ENCODE results near the gene PROSER2.
"Not testable (repeated sequence)": the region's sequence is repeated elsewhere in the genome, so short reads cannot be mapped to it uniquely, and the experiment has no call there.

Gene PROSER2

DNA sequence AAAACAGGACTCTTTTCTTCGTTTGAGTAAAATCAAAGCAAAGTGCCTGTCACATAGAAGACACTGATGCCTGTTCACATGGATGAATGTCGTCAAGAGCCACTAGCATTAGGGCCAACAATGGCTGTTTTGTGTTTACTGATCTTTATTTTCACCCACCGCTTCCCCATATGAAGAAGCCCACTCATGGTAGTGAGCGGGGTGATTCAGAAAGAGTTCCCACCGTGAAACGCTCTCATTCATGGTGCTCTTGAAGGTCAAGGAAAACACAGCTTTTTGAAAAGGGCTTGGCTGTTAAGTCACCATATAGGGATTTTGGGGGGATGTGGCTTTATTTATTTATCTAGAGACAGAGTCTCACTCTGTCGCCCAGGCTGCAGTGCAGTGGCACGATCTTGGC lies 12.5 kb downstream of the PROSER2 start:
- no peak for DNase-seq (ENCODE audit: low read depth)

DNA sequence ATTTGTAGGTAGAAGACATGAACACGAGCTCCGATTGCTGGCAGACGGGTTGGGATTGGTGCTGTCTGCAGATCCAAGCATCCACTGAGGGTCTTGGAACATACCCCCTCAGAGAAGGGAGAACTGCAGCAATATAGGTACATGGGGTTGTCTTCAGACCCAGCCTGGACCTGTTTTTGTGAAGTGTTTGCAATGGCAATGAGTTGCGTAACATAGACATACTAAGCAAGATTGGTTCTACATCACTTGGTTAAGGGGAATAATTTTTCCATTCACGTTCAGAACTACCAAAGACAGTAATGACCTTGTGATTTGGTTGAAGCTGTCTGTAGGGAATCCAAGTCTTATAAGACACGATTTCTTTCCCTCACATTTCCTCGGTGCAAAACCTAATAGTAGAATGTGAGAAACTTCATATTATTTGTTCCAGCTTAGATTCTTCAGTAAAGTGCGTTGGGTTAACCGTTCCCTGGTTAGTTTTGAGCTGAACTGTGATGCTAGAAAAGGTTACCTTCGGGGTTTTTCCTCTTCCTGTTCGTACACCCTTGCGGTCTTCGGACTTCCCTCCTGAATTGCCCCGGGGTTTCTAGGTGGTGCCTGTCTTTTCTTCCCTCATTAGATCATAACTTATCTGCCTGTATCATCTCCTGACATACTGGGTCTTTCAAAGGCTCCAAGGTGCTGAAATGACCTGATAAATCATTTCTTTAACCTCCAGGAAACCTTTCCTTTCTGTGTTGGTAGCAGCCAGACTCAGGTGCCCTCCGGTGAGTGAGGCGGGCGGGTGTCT lies 14.4 kb downstream of the PROSER2 start:
- DNase-seq (ENCODE audit: low read depth): no peak

DNA sequence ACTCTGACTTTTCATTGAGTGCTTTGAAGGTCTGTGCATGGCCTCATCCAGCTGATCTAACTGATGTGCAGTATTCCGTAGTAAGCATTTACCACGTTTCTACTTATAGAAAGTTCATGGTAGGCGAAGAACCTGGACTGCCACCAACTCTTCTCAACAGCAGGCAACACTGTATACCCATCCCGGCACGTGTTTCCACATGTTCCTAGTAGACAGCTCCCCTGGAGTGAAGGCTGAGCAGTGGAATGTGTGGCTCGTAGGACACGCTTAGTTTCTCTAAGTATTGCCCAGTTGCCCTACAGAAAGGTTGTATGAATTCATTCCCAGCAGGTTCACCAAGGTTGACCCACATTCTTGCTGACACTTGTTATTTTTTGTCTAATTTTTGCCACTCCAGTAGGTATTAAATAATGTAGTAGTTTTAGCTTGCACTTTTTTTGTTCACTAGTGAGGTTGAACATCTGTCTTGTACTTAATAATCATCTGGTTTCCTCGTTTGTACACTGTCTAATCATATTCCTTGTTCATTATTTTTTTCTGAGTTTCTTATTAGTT lies 15.2 kb downstream of the PROSER2 start:
- DNase-seq (ENCODE audit: low read depth): no peak

DNA sequence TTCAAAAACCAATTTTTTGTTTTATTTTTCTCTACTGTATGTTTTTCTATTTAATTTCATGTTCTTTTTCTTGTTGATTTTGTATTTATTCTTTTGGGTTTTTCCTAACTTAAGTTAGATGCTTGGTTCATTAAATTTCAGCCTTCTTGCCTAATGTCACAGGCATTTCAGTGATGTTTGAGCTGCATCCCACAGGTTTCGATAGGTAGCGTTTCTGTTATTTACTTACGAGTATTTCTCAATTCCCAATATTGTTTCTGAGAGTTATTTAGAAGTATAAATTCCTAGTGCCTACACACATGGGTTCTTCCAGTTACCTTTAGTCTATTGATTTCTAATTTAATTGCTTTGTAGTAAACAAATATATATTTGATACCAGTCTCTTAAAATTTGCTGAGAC lies 18.2 kb downstream of the PROSER2 start:
- no peak for DNase-seq (ENCODE audit: low read depth)

DNA sequence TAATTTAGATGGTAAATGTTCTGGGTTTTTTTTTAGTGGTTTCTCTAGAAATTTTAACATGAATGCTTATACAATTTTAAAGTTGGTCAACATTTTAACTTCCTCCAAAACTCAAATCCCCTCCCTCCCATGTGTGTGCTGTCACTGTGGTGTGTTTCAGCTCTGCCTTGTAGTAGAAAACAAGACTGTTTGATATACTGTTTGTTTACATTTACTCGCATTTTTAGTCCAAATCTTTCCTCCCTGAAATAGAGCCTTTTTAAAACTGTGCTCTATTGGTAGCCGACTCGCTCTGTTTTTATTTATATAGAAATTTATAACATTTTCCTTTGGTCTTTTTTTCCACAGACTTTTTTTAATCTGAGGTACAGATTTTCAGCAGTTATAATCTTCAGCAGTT lies 19.3 kb downstream of the PROSER2 start:
- no peak for DNase-seq (ENCODE audit: low read depth)

DNA sequence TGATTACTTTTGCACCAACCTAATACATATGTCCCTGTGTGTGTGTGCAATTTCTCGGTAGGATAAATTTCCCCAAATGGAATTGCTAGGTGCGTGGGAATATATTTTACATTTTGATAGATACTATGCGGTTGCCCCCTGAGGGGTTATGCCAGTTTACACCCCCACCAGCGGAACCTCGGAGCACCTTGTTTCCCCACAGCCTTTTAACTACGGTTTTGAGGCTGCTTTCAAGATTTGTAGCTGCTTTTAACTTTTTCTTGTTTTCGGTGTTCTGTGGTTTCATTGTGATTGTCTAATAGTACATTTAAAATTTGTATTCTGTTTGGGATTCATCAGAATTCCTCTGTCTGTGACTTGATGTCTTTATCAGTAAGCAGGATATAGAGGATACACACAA lies 22.0 kb downstream of the PROSER2 start:
- no peak for DNase-seq (ENCODE audit: low read depth)

DNA sequence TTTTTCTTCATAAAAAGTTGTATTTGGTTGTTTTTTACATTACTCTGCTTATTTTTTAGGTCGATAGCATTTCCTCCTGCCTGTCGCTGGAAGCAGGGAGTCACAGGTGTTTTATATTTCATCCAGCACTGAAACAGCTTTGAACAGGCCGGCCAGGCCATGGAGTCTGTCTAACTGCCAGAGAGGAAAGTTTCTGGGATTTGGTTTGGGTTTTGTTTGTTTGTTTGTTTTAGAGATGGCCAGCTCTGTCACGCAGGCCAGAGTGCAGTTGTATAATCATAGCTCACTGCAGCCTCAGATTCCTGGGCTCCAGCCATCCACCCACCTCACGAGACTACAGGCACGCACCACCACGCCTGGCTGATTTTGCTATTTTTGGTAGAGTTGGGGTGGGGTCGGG lies 23.4 kb downstream of the PROSER2 start:
- no peak for DNase-seq (ENCODE audit: low read depth)

DNA sequence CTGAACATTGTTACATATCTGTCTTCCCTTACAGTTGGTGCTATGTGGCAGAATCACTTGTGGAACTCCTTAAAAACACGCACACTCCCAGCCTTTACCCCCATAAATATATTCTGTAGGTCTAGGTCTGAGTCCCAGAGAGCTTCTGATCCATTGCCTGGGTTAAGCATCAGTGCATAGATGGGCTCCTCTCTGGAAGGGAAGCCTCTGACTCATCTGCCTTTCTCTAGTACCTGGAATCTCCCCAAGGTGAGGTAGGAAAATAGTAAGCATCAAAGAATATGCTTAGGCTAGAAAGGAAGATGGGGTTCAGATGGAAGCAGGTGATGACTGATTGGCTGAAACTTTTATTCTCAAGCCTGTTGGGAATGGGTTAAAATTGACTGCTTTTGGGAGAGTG lies 26.1 kb downstream of the PROSER2 start:
- no peak for DNase-seq (ENCODE audit: low read depth)

DNA sequence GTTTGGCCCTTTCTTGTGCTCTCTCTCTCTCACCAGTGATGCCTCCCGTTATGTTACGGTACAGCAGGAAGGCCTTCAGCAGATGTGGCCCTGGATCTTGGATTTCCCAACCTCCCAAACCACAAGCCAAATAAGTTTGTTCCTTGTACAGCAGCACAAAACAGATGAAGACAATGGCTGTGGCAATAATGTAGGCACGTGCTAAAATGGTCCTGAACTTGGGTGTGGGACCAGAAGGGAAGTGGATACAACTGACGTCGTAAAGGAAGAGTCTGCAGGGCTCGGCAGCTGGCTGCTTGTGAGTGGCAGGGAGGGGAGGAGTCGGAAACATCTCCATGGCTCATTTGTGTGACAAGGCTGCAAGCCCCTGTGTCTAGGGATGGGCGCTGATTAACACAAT lies 26.8 kb downstream of the PROSER2 start:
- DNase-seq (ENCODE audit: low read depth): no peak

DNA sequence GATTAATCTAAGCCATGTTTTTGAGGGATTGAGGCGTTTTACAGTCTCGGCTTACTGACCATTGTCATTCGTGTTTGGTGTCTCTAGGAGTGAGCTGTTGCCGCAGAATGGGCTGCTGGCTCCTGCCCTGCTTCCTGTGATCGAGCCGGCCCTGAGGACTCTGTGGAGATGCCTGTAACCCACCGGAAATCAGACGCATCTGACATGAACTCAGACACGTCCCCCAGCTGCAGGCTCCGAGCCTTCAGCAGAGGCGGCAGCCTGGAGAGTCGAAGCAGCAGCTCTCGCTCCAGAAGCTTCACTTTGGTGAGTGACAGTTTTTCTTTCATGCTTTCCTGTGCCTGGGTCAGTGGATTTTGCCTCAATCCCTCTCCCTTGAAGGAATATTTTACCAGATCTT lies 28.8 kb downstream of the PROSER2 start:
- no peak for DNase-seq (ENCODE audit: low read depth)

DNA sequence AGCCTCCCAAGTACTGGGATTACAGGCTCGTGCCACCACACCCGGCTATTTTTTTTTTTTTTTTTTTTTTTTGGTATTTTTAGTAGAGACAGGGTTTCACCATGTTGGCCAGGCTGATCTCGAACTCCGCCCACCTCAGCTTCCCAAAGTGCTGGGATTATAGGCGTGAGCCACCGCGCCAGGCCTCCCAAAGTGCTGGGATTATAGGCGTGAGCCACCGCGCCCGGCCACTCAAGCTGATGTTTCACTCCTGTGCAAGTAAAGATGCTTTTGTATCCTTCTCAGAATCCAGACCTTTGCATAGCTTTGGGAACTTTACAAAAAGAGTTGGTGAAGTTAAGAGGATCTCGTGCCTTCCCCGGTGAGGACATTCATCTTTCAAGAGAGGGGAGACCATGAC lies 29.5 kb downstream of the PROSER2 start:
- not testable (repeated sequence) for DNase-seq (ENCODE audit: low read depth)

DNA sequence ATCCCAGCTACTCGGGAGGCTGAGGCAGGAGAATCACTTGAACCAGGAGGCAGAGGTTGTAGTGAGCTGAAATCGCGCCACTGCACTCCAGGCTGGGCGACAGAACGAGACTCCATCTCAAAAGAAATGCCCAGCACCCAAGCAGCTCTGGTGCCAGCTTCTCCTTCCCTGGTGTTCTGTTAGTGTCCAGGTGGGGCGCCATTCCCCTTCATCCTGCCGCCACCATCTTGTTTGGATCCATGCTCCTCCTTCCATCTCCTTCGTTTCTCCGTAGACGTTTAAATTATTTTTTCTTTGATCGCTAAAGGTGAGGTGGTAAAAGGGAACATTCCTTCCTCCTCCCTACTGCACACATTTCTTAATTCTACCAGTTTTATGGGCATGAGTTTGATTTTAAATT lies 30.3 kb downstream of the PROSER2 start:
- DNase-seq (ENCODE audit: low read depth): peak; percentile 10

DNA sequence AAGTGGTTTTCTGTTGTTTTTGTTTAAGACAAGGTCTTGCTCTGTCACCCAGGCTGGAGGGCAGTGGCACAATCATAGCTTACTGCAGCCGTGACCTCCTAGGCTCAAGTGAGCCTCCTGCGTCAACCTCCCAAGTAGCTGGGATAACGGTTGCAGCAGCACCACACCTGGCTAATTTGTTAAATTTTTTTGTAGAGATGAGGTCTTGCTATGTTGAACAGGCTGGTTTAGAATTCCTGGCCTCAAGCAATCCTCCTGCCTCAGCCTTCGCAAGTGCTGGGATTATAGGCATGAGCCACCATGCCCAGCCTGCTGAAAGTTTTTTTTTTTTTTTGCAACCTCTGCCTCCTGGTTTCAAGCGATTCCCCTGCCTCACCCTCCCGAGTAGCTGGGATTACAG lies 31.1 kb downstream of the PROSER2 start:
- no peak for DNase-seq (ENCODE audit: low read depth)

DNA sequence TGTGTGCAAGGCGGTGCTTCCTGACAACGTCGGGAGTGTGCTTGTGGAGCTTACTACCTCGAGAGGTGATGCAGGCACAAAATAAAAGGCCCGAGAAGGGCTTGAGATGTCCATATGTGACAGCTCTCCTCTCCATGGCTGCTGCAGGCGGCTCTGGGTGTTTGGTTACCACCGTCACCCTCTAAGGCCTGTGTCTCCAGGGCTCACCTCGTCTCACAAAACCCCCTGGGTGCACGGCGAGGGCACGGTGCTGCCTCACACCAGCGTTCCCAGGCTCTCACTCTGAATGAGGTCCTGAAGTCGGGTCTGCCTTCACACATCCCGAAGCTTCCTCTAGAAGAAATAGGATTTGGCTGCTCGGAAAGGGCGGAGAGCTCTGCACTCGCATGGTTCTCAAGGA lies 32.9 kb downstream of the PROSER2 start:
- no peak for DNase-seq (ENCODE audit: low read depth)

DNA sequence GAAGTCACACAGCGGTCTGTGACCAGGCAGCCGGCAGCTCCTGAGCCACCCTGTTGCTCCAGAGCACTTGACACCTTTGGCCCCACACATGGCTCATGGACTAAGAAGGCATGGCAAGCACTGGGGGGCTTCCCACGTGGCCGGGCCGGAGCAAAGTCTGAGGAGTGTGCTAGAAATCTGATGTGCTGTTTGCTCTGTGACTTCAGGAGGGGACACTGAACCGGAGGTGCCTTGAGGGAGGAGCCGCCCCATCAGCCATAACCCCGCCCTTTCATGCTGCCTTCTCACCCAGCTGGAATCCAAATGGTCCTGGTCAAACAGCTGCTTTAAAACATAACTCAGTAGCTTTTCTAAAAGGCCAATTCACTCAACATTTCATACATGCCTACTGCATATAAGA lies 33.5 kb downstream of the PROSER2 start:
- DNase-seq (ENCODE audit: low read depth): peak; percentile 30

DNA sequence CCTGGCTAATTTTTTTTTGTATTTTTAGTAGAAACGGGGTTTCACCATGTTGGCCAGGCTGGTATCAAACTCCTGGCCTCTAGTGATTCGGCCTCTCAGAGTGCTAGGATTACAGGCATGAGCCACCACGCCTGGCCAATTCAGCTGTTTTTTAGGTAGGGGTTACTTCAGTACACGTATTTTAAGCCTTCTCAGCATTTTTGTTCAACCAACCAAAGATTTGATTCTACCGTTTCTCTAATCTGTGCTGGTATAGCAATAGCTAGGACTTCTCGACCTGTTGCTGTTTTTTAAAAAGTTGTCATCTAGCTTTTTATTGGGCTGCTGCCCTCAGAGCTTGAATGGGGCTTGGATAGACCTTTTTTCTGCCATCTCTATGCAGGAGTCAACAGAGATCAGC lies 34.9 kb downstream of the PROSER2 start:
- no peak for DNase-seq (ENCODE audit: low read depth)

DNA sequence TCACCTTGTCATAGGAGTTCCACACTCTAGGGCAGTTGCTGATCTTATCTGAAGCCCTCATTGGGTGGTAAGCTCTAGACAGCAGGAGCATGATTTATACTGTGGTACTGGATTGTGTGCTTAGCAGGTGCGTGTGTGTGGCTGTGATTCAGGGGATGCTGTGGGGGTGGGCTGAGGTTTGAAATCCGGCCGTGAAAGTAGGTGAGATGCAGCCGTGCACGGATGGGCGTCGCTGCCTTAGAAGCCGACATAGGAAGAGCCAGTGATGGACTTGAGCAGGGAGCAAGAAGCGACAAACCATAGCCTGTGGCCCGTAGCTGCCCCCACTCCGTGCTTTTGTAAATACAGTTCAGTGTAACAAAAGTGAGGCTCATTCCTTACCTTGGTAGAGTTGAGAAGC lies 38.2 kb downstream of the PROSER2 start:
- DNase-seq (ENCODE audit: low read depth): no peak

DNA sequence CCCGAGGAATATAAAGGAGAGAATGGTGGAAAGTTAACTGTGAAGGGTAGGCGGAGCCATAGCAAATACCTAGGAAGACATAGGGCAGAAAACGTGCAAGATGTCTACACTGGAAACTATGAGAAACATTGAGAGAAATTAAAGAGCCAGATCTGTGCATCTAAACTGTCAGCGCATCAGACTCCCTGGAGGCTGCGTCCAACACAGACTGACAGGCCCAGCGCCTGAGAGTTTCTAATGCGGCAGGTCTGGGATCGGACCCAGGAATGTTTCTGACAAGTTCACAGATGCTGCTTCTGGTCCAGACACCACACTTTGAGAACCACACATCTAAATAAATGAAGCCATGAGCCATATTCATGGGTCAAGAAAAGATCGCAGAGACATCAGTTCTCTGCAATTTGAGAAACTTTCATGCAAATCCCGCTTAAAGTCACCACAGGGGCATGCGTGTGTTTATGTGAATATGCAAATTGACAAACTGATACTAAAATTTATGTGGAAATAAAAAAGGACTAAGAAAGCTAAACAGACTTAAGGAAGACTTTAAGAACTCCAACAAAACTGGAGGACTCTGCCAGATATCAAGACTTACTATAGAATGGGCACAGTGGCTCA lies 38.8 kb downstream of the PROSER2 start:
- DNase-seq (ENCODE audit: low read depth): no peak

DNA sequence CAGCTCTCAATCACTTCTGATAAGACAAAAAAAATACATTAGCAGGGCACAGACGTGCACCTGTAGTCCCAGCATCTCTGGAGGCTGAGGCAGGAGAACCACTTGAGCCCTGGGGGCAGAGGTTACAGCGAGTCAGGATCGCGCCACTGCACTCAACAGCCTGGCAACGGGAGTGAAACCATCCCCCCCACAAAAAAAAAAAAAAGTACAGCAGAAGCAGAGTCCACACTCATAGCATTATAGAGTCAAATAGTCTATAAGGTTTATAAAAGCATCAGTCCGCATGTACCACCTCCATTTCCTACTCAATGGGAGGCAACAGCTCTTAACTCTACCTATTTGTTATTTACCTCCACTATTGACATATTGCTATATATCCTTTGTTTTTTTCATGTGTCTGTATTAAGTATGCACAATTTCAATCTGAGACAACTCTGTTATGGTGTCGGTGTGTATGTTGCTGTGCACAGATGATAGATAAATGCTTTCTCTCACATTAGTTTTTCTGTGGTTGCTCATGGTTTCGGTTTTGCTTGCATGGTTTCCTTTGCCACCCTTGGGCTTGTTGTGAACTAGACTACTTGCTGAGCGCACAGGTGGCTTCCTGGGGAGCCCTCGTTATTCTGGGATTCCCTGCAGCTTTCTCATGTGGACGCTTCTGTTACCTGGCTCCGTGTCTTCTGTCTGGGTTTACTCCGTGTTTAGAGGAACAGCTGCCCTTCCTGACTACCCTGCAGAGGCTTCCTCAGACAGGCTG lies 40.4 kb downstream of the PROSER2 start:
- no peak for DNase-seq (ENCODE audit: low read depth)

DNA sequence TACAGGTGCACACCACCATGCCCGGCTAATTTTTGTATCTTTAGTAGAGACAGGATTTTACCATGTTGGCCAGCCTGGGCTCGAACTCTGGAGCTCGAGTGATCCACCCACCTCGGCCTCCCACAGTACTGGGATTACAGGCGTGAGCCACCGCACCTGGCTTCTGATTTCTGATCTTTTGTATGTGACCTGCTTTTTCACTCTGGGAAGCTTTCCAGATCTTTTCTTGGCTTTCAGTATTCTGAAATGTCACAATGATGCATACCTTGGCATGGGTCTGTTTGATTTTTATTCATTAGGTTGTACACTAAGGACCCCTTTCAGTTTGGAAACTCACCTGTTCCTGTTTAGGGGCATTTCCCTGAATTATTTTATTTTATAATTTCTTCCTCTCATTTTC lies 41.6 kb downstream of the PROSER2 start:
- no peak for DNase-seq (ENCODE audit: low read depth)

DNA sequence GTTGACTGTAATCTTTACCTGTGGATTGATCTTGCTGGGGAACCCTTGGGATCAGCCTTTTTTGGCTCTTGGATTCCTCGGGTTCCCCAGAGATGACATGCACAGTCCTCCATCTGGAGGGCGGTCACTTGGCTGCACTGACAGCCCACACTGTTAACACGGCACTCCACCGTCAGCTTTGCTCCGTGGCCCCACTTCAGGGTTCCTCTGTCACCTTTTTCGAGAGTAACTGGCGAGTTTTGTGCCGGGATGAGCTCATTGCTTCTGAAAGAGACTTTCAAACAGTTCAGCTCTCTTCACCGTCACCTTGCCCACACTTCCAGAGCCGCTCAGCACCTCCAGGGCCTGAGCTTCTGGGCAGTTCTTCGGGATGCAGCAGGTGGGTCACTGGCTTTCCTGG lies 42.4 kb downstream of the PROSER2 start:
- DNase-seq (ENCODE audit: low read depth): no peak

DNA sequence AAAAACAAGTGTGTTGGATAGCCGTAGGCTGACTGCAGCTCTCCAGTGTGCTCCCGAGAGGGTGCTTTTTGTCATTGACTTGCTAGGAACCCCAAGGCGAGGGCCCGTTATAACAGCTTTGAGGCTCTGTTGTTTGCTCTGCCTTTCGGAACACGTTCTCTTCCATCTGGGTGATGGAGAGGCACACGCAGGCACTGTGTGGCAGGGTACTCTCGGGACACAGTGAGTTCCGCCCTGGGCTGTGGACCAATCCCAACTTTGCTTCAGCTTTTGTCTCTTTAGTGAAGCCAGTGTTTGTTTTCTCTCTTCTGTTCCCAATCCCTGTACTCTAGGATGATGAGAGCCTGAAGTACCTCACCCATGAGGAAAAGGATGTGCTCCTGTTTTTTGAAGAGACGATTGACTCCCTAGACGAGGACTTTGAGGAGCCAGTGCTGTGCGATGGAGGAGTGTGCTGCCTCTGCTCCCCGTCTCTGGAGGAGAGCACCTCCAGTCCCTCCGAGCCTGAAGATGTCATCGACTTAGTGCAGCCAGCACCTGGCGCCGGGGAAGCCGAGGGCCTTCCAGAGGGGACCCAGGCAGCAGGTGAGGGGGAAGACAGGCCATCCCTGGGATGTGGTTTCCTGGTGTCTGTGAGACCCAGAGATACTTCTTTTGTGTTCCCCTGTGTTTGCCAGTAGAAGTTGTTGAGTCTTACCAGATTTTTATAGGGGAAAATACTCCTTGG lies 43.2 kb downstream of the PROSER2 start:
- DNase-seq (ENCODE audit: low read depth): no peak
